Caco-2 (cell line): ENCODE data around the gene THADA. TPM values are rescaled to one million over a fixed set of nuclear protein-coding genes. Genes with fewer than 3 reads are reported as not detected.

ENCODE experiments used
- BruUV-seq: library from RNA; stranded (reverse); fragments of 400-500 nt; replicated peaks from 2 replicates; lab custom pipeline; 2021; lab: Mats Ljungman, UMichigan
- CTCF ChIA-PET: fragments of 300-600 bp; sonication (Branson Sonifier 250); formaldehyde crosslinking; loops from one replicate; lab custom pipeline; 2022; ENCODE audit warnings: antibody characterized with exemption; lab: Charles Lee
- POLR2A ChIA-PET: fragments of 300-600 bp; sonication (Branson Sonifier 250); formaldehyde crosslinking; loops from one replicate; lab custom pipeline; 2022; ENCODE audit warnings: antibody characterized with exemption; lab: Charles Lee
- DNase-seq, 2 experiments: peaks; one replicate each; pipeline versions ENCODE4 v3.0.0 to v3.0.0-alpha.2; 2020 to 2022
- H3K27me3 ChIP-seq: replicated peaks from 2 replicates; pipeline ENCODE4 v1.6.0; 2011; ENCODE audit warnings: low read length; ENCODE audit not compliant: control insufficient read depth, insufficient read depth
- H3K36me3 ChIP-seq: 2 replicates; pipeline ENCODE4 v1.5.1; 2011; ENCODE audit warnings: low read length; ENCODE audit not compliant: control insufficient read depth, insufficient read depth
- H3K4me1 ChIP-seq: fragments of 250-450 bp; sonication (Bioruptor Pico); 2 replicates; pipeline ENCODE4 v1.5.1; 2020; ENCODE audit warnings: mild to moderate bottlenecking
- H3K4me3 ChIP-seq: 2 replicates; pipeline ENCODE4 v1.5.1; 2011; ENCODE audit warnings: low read depth, mild to moderate bottlenecking, control low read depth, low read length
- H3K9me3 ChIP-seq: fragments of 250-450 bp; sonication (Bioruptor Pico); 2 replicates; pipeline ENCODE4 v1.5.1; 2020; ENCODE audit warnings: mild to moderate bottlenecking, moderate library complexity
- H3K27ac Mint-ChIP-seq: one replicate; pipeline ENCODE4 v1.8.0; 2022; ENCODE audit warnings: mixed read lengths; ENCODE audit not compliant: unreplicated experiment
- H3K27me3 Mint-ChIP-seq: one replicate; pipeline ENCODE4 v1.8.0; 2022; ENCODE audit warnings: mixed read lengths; ENCODE audit not compliant: insufficient read depth, unreplicated experiment
- H3K36me3 Mint-ChIP-seq: one replicate; pipeline ENCODE4 v1.8.0; 2022; ENCODE audit warnings: mild to moderate bottlenecking, mixed read lengths; ENCODE audit not compliant: insufficient read depth, unreplicated experiment
- H3K4me1 Mint-ChIP-seq: one replicate; pipeline ENCODE4 v1.8.0; 2022; ENCODE audit warnings: low read depth, mixed read lengths; ENCODE audit not compliant: unreplicated experiment
- H3K4me3 Mint-ChIP-seq: one replicate; pipeline ENCODE4 v1.8.0; 2022; ENCODE audit warnings: mild to moderate bottlenecking, moderate library complexity, mixed read lengths; ENCODE audit not compliant: unreplicated experiment
- H3K9me3 Mint-ChIP-seq: one replicate; pipeline ENCODE4 v1.8.0; 2022; ENCODE audit warnings: mixed read lengths; ENCODE audit not compliant: unreplicated experiment
- CTCF ChIP-seq, 2 experiments: fragments of 200-600 bp in 1 of 2; IDR thresholded peaks; 1 replicate in 1 of 2; 2 replicates in 1 of 2; pipeline versions ENCODE4 v1.5.1 to v1.8.0; 2011 to 2022; ENCODE audit warnings: antibody characterized with exemption in 1 of 2, control low read depth in 1 of 2, inconsistent platforms in 1 of 2, low read depth in 1 of 2, low read length in 1 of 2, mild to moderate bottlenecking in 1 of 2, moderate library complexity in 1 of 2; ENCODE audit not compliant: insufficient read depth in 1 of 2, severe bottlenecking in 1 of 2, unreplicated experiment in 1 of 2
- intact Hi-C: fragments of 100-400 bp; cut with micrococcal nuclease; formaldehyde crosslinking; loops from one replicate; pipeline ENCODE4 v1.10.0; 2022; ENCODE audit not compliant: unreplicated experiment
- total RNA-seq: library from RNA; stranded (reverse); gene quantifications from 2 replicates; pipeline ENCODE4 v1.2.3, GENCODE V29; 2022

THADA gene
- total RNA-seq, 1 experiment from 2014 or later, result 33.8 TPM

- Mint-ChIP-seq H3K4me1 (peaks cover 50% of the 10 kb centered on the region), H3K27ac (no peak overlapping the region), H3K9me3 (peaks cover 9% of the 10 kb centered on the region), H3K27me3 (no peaks in the 10 kb centered on the region), H3K36me3 (peaks cover 8% of the 10 kb centered on the region), H3K4me3 (no peak overlapping the region)
- BruUV-seq, result no TSS peak
- no peak for TF ChIP-seq CTCF (IDR thresholded peaks at IDR 0.05; ENCODE audit: insufficient read depth in 1 of 2, low read depth in 1 of 2, low read length in 1 of 2, severe bottlenecking in 1 of 2, unreplicated experiment in 1 of 2)
- ChIA-PET POLR2A (no interaction called here), CTCF (no interaction called here)
- intact Hi-C loops, result no loop called here
- no peaks in the 10 kb centered on the region for H3K27me3 ChIP-seq
- no peak overlapping the region for H3K4me3 ChIP-seq
- peaks cover 23% of the 10 kb centered on the region for H3K4me1 ChIP-seq
- no peak for DNase-seq
- no peaks in the 10 kb centered on the region for H3K9me3 ChIP-seq
- peaks cover 1% of the 10 kb centered on the region; the same call in 1 of the 2 replicates for H3K36me3 ChIP-seq
Measured at GRCh38 chr2:43473767-43474166, 122.1 kb downstream of the THADA start.

DNA sequence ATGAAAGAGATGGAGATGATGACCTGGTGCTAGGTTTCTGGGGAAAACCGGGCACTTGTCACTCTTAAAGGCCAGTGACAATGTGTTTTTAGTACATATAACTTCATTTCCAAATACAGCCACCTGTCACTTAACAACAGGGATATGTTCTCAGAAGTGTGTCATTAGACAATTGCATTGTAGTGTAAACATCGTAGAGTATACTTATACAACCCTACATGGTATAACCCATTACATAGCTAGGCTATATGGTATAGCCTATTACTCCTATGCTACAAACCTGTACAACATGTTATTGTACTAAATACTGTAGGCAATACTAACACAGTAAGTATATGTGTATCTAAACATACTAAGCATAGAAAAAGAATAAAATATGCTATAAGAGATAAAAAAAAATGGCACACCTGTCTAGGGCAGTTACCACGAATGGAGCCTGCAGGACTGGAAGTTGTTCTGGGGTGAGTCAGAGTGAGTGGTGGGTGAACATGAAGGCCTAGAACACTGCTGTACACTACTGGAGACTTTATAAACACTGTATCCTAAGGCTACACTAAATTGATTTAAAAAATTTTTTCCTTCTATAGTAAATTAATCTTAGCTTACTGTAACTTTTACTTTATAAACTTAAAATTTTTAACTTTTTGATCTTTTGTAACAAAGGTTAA lies 123.2 kb downstream of the THADA start:
- H3K4me1 ChIP-seq, result peaks cover 30% of the 10 kb centered on the region

GRCh38 chr2:43469713-43470112 lies 126.1 kb downstream of the THADA start:
- intact Hi-C loops, result no loop called here
- Mint-ChIP-seq H3K27ac (peak overlapping the region; percentile 76), H3K4me1 (peaks cover 57% of the 10 kb centered on the region), H3K9me3 (peaks cover 4% of the 10 kb centered on the region), H3K36me3 (peaks cover 14% of the 10 kb centered on the region), H3K27me3 (no peaks in the 10 kb centered on the region), H3K4me3 (peak overlapping the region; percentile 51)
- H3K4me3 ChIP-seq, result no peak overlapping the region
- peaks cover 38% of the 10 kb centered on the region for H3K4me1 ChIP-seq
- H3K27me3 ChIP-seq, result no peaks in the 10 kb centered on the region
- CTCF ChIA-PET, result interaction anchor here (0.7 to 0.9 kb wide), 2 partner anchors 9 to 198 kb away, joined by 3 to 4 read pairs; no protein-coding TSS in a partner anchor
- POLR2A ChIA-PET, result interaction anchor here (0.6 kb wide), 1 partner anchor 12 kb away, joined by 3 read pairs; no protein-coding TSS in a partner anchor
- DNase-seq, result peak; percentile 64 to 67
- no peaks in the 10 kb centered on the region for H3K9me3 ChIP-seq
- peaks cover 1% of the 10 kb centered on the region for H3K36me3 ChIP-seq
- no TSS peak for BruUV-seq
- no peak for TF ChIP-seq CTCF (IDR thresholded peaks at IDR 0.05; ENCODE audit: insufficient read depth in 1 of 2, low read depth in 1 of 2, low read length in 1 of 2, severe bottlenecking in 1 of 2, unreplicated experiment in 1 of 2)

More for the DNA sequence above, 123.2 kb downstream of the THADA start:
- peaks cover 1% of the 10 kb centered on the region; the same call in 1 of the 2 replicates for H3K36me3 ChIP-seq
- no peak for TF ChIP-seq CTCF (IDR thresholded peaks at IDR 0.05; ENCODE audit: insufficient read depth in 1 of 2, low read depth in 1 of 2, low read length in 1 of 2, severe bottlenecking in 1 of 2, unreplicated experiment in 1 of 2)
- H3K4me3 ChIP-seq, result no peak overlapping the region
- H3K36me3 Mint-ChIP-seq, result peaks cover 8% of the 10 kb centered on the region
- H3K9me3 Mint-ChIP-seq, result peaks cover 9% of the 10 kb centered on the region
- intact Hi-C loops, result no loop called here
- no peak overlapping the region for H3K27ac Mint-ChIP-seq
- CTCF ChIA-PET, result no interaction called here
- H3K27me3 Mint-ChIP-seq, result no peaks in the 10 kb centered on the region
- H3K9me3 ChIP-seq, result no peaks in the 10 kb centered on the region
- H3K4me3 Mint-ChIP-seq, result no peak overlapping the region
- no peaks in the 10 kb centered on the region for H3K27me3 ChIP-seq
- POLR2A ChIA-PET, result no interaction called here
- no TSS peak for BruUV-seq
- peaks cover 45% of the 10 kb centered on the region for H3K4me1 Mint-ChIP-seq
- no peak for DNase-seq
